ENCODE measurements around the gene KHK.

The KHK gene

DNA sequence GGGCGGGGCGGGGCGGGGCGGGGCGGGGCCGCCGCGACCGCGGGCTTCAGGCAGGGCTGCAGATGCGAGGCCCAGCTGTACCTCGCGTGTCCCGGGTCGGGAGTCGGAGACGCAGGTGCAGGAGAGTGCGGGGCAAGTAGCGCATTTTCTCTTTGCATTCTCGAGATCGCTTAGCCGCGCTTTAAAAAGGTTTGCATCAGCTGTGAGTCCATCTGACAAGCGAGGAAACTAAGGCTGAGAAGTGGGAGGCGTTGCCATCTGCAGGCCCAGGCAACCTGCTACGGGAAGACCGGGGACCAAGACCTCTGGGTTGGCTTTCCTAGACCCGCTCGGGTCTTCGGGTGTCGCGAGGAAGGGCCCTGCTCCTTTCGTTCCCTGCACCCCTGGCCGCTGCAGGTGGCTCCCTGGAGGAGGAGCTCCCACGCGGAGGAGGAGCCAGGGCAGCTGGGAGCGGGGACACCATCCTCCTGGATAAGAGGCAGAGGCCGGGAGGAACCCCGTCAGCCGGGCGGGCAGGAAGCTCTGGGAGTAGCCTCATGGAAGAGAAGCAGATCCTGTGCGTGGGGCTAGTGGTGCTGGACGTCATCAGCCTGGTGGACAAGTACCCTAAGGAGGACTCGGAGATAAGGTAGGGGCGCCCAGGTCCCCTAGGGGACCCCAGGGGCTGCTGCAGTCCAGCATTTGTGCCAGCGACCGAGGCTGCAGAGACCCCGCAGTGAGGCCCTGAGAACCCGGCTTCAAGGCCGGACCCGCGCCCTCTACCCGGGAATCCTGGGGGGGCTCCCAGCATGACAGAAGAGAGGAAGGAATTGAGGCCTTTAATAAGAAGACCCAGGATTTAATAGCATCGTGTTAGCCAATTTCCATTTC is at the start of gene KHK:
Gene KHK (plus strand): TSS at position 49 of the 870 bp plus-strand sequence. CDS start 488 bp downstream, at position 537.
- DNase-seq (ENCODE audit: low read depth), result peak; percentile 43

- DNase-seq (ENCODE audit: low read depth), result no peak
These were observed 48.6 kb upstream of the KHK start for GRCh38 chr2:27038012-27038411.

- DNase-seq (ENCODE audit: low read depth), result no peak
These were observed 47.8 kb upstream of the KHK start for GRCh38 chr2:27038631-27039339.

- DNase-seq (ENCODE audit: low read depth), result no peak
These were observed 47.1 kb upstream of the KHK start for GRCh38 chr2:27039426-27039825.

GRCh38 chr2:27039871-27040270 is 46.7 kb upstream of the KHK start:
- no peak for DNase-seq (ENCODE audit: low read depth)

- no peak for DNase-seq (ENCODE audit: low read depth)
These were observed 46.3 kb upstream of the KHK start for GRCh38 chr2:27040282-27040681.

DNA sequence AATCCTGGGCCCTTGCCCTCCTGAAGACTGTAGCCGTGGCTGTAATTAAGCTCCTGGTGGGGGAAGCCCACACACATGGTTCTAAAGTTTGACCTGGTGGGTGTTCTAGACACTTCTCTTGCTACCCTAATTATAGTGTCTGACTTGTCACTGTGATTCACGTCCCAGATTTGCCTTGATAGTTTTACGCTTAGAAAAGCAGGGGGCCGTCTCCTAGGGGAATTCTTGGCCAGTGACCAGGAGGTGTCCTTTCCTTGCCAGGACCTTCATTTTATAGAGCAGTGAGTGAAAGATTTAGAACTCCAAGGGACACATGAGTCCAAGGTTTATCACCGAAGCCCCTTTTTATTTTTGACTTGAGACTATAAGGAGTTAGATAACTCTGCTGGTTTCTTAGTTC is 44.8 kb upstream of the KHK start:
- DNase-seq (ENCODE audit: low read depth), result peak; percentile 63

DNA sequence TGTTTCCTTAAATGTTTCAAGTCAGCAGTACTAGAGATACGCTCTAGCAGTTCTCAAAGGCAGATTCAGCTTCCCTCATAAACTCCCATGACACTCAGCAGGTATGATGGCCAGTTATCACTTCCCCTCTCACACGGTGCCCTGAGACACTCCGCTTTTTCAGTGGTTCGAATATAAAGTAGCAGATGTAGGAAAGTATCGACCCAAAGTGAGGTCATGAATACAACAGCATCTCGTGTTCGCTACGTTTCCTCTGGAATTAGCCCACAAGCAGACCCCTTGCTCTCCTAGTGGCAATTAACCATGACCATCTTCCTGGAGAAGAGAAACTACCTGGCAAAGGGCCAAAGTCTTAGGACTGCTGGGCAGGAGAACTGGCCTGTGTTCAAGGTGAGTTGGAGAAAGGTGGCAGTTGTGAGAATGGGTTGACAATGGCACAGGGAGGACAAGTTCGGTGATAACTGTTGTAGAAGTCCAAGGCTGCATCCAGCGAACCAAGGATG is 44.4 kb upstream of the KHK start:
- DNase-seq (ENCODE audit: low read depth), result peak; percentile 20

GRCh38 chr2:27042985-27043634 is 43.5 kb upstream of the KHK start:
- peak; percentile 61 for DNase-seq (ENCODE audit: low read depth)

DNA sequence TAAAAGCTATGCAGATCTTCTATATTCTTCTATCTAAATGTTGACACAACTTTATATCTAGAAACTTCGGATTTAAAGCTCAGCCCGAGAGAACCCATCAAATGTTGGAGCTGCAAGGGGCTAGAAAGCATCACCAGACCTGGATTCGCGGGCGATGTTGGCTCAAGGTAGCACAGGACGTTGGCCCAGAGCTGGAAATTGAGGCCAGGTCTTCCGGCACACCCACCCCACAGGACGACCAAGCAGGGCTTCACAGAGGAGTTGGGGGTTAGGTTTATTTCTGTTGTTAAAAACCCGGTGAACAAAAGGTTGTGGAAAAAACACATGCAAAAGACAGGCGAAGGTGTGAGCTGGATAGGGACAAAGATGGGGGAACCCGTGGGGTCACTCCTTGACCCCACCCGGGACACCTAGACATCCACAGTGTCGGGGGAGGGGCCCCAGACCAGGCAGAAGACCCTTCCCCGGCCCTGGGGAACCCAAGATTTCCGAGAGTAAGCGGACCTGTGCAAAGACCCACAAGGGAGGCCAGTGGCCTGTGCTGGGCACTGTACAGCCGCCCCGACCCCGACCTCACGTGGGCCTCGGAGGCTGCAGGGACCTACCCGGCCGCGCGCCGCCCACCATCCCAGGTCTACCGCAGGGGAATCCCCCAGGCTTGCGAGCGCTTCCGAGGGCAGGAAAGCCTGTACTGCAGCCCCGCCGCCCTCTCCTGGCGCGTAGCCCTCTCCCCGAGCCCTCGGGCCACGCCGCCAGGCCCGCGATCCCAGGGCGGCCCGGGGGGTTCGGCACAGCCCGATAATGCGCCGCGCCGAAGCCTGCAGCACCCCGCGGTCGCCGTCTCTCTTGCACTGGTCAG is 36.9 kb upstream of the KHK start:
- DNase-seq (ENCODE audit: low read depth), result no peak

GRCh38 chr2:27050281-27050995 is 36.1 kb upstream of the KHK start:
- DNase-seq (ENCODE audit: low read depth), result peak; percentile 97

- DNase-seq (ENCODE audit: low read depth), result peak; percentile 92
These were observed 35.3 kb upstream of the KHK start, which contains the start of gene AGBL5 for GRCh38 chr2:27050996-27051901. Gene AGBL5 (plus strand): TSS chr2:27051668. CDS start chr2:27052959, 1,291 bp downstream.

DNA sequence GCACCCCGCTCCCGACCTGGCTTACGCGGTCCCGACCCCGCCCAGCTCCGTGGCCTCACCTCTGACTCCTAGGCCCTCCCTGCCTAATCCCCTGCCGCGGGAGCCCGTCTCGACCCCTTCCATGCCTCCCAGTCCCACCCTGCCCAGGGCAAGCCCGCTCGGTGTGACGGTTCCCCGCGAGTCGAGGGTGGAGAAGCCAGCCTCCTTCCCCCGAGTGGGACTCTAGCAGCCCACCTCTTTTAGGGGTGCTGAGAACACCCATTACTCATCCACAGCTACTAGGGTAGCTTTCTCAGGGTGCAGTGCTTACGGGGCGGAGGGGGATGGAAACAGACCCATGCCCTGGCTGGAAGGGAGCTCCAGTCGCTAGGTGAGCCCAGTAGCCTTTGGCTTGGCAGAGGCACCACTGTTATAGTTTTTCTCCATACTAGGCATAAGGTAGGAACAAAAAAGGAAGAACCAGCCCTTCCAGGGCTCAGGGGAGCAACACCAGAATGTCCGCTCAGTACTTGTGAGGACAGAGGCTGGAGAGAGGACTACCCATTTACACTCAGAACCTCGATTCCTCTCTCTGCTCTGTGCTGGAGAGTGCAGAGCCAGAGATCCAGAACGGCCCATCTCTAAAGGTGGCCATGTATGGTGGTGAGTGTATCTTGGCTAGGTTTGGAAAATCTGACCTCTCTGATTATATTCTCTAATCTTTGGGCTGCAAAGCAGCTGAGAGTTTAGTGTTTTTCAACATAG is 34.5 kb upstream of the KHK start:
- peak; percentile 23 for DNase-seq (ENCODE audit: low read depth)

DNA sequence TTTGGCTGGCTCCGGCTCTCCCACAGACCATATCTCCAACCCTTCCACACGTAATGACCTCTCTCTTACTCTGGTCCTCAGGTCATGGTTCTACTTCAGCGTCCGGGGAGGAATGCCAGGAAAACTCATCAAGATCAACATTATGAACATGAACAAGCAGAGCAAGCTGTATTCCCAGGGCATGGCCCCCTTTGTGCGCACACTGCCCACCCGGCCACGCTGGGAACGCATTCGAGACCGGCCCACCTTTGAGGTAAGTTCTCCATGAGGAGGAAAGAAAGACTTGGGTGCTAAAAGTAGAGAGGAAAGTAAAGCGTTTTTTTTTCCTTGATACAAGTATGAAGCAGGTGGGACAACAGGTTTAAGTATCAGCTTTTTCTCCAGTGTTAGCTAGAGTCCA is 33.3 kb upstream of the KHK start:
- DNase-seq (ENCODE audit: low read depth), result no peak

DNA sequence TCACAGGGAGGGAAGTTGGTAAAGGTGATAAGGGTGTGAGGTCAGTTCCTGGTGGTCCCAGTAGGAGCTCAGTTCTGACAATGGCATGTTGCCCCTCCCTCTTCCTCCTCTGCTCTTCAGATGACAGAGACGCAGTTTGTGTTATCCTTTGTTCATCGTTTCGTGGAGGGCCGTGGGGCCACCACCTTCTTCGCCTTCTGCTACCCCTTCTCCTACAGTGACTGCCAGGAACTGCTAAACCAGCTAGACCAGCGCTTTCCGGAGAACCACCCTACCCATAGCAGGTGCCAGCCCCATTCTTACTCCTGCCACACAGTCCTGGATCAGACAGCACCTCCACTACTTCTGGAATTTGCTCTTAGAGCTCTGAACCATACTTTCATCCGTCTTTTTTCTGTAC is 32.8 kb upstream of the KHK start:
- DNase-seq (ENCODE audit: low read depth), result no peak

DNA sequence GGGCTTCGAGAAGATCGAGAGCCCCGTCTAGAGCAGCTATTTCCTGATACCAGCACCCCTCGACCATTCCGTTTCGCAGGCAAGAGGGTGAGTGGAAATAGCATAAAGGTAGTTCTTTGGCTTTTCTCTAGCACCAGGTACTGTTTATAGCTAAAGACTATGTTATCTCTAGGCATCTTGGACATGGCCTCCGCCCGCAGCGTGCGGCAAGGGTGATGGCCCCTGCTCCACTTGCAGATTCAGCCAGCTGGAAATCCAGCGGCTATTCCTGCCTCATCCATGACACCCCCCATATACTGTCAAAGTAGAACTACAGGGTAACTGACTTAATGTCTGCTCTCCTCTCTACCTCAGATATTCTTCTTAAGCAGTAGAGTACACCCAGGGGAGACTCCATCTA is 31.9 kb upstream of the KHK start:
- DNase-seq (ENCODE audit: low read depth), result no peak

DNA sequence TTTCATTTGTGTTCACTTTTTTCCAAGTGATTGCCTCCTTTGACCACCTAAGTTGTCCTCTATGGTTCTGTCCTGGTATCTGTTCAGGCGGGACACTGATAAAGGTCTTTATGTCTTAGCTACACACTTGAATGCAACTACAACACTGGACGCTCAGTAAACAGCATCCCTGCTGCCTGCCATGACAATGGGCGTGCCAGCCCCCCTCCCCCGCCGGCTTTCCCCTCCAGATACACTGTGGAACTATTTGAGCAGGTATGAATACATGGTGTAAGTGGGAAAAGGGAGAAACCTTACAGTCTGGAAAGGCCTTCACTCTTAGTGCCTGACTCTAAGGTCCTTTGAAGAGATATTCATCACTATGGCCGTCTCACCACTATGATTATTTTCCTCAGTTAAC is 29.4 kb upstream of the KHK start:
- no peak for DNase-seq (ENCODE audit: low read depth)

- DNase-seq (ENCODE audit: low read depth), result no peak
These were observed 28.4 kb upstream of the KHK start for GRCh38 chr2:27058210-27058609.

Measured in EH (cell line).